ENCODE measurements around the gene BANK1. TPM values are rescaled to one million over a fixed set of nuclear protein-coding genes. Genes with fewer than 3 reads are reported as not detected.

The BANK1 gene
- total and polyA plus RNA-seq, 2 of the 4 experiments (the other 2 are of a cell fraction), result under 0.01 to 0.51 TPM

DNA sequence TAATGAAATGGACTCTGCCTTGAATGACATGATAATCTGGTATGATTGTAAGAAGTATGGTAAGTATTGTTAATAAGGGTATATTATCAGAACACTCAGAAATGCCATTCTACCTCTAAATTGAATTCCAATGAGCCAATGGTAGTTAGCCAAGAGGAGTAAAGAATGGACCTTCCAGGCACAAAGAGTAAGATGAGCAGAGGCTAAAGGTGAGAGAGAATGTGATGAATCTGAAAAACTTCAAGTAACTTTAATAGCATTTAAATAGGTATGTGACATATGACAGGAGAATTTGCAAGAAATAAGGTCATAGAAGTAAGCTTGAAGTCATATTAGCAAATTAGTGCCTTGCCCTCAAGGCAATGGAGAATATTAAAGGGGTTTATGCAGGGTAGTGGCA is 152.4 kb downstream of the BANK1 start:
- dilution Hi-C loops (cut with HindIII; ENCODE audit: low sequenced_read_pairs, unreplicated experiment), result no loop called here
- in situ Hi-C loops (cut with MboI; ENCODE audit: low sequenced_read_pairs), result no loop called here
- POLR2A ChIA-PET (ENCODE audit: unreplicated experiment), result no interaction called here

More for the DNA sequence above, 152.4 kb downstream of the BANK1 start:
- BruUV-seq (replicated peaks), result no TSS peak
- no peak overlapping the region for H3K4me2 ChIP-seq (ENCODE audit: low read depth, low read length)
- H3K56ac ChIP-seq (ENCODE audit: extremely low read depth, insufficient read depth, low read length), result no peak overlapping the region
- no peaks in the 10 kb centered on the region for H3K36me3 ChIP-seq (ENCODE audit: control insufficient read depth, insufficient read depth, low read length)
- ATAC-seq (ENCODE audit: low read depth) (no peak), DNase-seq (no peak)
- H3K14ac ChIP-seq (replicated peaks; ENCODE audit: low read depth, low read length), result no peak overlapping the region
- H3K4ac ChIP-seq (ENCODE audit: low read depth, low read length), result no peak overlapping the region
- no peak overlapping the region for H4K8ac ChIP-seq (ENCODE audit: low read depth in 2 of 2, low read length in 2 of 2)
- H3K4me3 ChIP-seq (ENCODE audit: insufficient read depth, low read depth, low read length), result no peak overlapping the region
- H2AFZ ChIP-seq (replicated peaks; ENCODE audit: low read length, poor library complexity), result no peak overlapping the region
- no peaks in the 10 kb centered on the region for H4K20me1 ChIP-seq (ENCODE audit: insufficient read depth, low read length)
- intact Hi-C loops (cut with micrococcal nuclease), result loop anchor here (5.0 kb wide), 1 partner anchor 79 kb away; no protein-coding TSS in a partner anchor
- no peak overlapping the region for H4K5ac ChIP-seq (ENCODE audit: low read depth, low read length)
- CTCF ChIA-PET, result no interaction called here
- no peak overlapping the region for H2BK15ac ChIP-seq (ENCODE audit: low read depth, low read length)
- H2BK120ac ChIP-seq (ENCODE audit: low read depth, low read length), result no peak overlapping the region
- H3K4me1 ChIP-seq (ENCODE audit: control insufficient read depth, insufficient read depth, low read length), result no peaks in the 10 kb centered on the region
- no peaks in the 10 kb centered on the region for H3K9me1 ChIP-seq (ENCODE audit: insufficient read depth, low read length)
- no peak overlapping the region for H3K18ac ChIP-seq (ENCODE audit: low read depth, low read length)
- no peaks in the 10 kb centered on the region for H3K79me1 ChIP-seq (ENCODE audit: low read depth in 1 of 2, low read length in 2 of 2)
- TF ChIP-seq, protein P1, sequence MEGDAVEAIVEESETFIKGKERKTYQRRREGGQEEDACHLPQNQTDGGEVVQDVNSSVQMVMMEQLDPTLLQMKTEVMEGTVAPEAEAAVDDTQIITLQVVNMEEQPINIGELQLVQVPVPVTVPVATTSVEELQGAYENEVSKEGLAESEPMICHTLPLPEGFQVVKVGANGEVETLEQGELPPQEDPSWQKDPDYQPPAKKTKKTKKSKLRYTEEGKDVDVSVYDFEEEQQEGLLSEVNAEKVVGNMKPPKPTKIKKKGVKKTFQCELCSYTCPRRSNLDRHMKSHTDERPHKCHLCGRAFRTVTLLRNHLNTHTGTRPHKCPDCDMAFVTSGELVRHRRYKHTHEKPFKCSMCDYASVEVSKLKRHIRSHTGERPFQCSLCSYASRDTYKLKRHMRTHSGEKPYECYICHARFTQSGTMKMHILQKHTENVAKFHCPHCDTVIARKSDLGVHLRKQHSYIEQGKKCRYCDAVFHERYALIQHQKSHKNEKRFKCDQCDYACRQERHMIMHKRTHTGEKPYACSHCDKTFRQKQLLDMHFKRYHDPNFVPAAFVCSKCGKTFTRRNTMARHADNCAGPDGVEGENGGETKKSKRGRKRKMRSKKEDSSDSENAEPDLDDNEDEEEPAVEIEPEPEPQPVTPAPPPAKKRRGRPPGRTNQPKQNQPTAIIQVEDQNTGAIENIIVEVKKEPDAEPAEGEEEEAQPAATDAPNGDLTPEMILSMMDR (conservative IDR thresholded peaks at IDR 0.05; ENCODE audit: low read depth, low read length), result no peak
- TF ChIP-seq, protein P2, sequence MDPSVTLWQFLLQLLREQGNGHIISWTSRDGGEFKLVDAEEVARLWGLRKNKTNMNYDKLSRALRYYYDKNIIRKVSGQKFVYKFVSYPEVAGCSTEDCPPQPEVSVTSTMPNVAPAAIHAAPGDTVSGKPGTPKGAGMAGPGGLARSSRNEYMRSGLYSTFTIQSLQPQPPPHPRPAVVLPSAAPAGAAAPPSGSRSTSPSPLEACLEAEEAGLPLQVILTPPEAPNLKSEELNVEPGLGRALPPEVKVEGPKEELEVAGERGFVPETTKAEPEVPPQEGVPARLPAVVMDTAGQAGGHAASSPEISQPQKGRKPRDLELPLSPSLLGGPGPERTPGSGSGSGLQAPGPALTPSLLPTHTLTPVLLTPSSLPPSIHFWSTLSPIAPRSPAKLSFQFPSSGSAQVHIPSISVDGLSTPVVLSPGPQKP (IDR thresholded peaks at IDR 0.05; ENCODE audit: borderline replicate concordance, low read depth, low read length), result no peak
- TF ChIP-seq CHD1 (IDR thresholded peaks at IDR 0.05; ENCODE audit: low read depth, low read length), result no peak
- TF ChIP-seq MAFK (IDR thresholded peaks at IDR 0.05; ENCODE audit: low read depth, low read length), result no peak
- TF ChIP-seq, protein P3, sequence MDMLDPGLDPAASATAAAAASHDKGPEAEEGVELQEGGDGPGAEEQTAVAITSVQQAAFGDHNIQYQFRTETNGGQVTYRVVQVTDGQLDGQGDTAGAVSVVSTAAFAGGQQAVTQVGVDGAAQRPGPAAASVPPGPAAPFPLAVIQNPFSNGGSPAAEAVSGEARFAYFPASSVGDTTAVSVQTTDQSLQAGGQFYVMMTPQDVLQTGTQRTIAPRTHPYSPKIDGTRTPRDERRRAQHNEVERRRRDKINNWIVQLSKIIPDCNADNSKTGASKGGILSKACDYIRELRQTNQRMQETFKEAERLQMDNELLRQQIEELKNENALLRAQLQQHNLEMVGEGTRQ (IDR thresholded peaks at IDR 0.05; ENCODE audit: low read depth, low read length), result no peak
- no peak for TF ChIP-seq RFX5 (IDR thresholded peaks at IDR 0.05; ENCODE audit: low read depth, low read length)
- no peak for TF ChIP-seq RCOR1 (IDR thresholded peaks at IDR 0.05; ENCODE audit: insufficient replicate concordance, low read length)
- no peak for TF ChIP-seq MAZ (IDR thresholded peaks at IDR 0.05; ENCODE audit: borderline replicate concordance, low read depth, low read length)
- TF ChIP-seq SMC3 (IDR thresholded peaks at IDR 0.05; ENCODE audit: low read depth, low read length), result no peak
- no peak for TF ChIP-seq FOS (IDR thresholded peaks at IDR 0.05; ENCODE audit: low read depth, low read length)
- TF ChIP-seq RAD21 (IDR thresholded peaks at IDR 0.05; ENCODE audit: low read length), result no peak
- no peak for TF ChIP-seq CEBPB (IDR thresholded peaks at IDR 0.05; ENCODE audit: low read depth, low read length)
- TF ChIP-seq NFE2L2 (IDR thresholded peaks at IDR 0.05; ENCODE audit: low read depth, low read length), result no peak
- no peak for TF ChIP-seq BHLHE40 (IDR thresholded peaks at IDR 0.05; ENCODE audit: low read depth, low read length)
- no peak for TF ChIP-seq MXI1 (IDR thresholded peaks at IDR 0.05; ENCODE audit: borderline replicate concordance, low read depth, low read length)
- no peak for TF ChIP-seq POLR2A (IDR thresholded peaks at IDR 0.05; ENCODE audit: low read depth, low read length)
- H3K9ac ChIP-seq (ENCODE audit: low read depth, low read length), result no peak overlapping the region
- H2BK20ac ChIP-seq (ENCODE audit: low read depth, low read length), result no peak overlapping the region
- no peak overlapping the region for H2AK9ac ChIP-seq (replicated peaks; ENCODE audit: low read depth, low read length, poor library complexity)
- no peak overlapping the region for H2BK5ac ChIP-seq (ENCODE audit: low read depth, low read length, poor library complexity, severe bottlenecking)
- H3K27ac ChIP-seq (ENCODE audit: insufficient read depth, low read length), result no peak overlapping the region
- H4K91ac ChIP-seq (ENCODE audit: insufficient read depth, low read depth, low read length), result no peak overlapping the region
- H2AK5ac ChIP-seq (ENCODE audit: low read depth, low read length), result no peak overlapping the region
- no peaks in the 10 kb centered on the region for H3K27me3 ChIP-seq (ENCODE audit: control insufficient read depth, insufficient read depth, low read length)
- H3K23ac ChIP-seq (ENCODE audit: low read depth, low read length), result no peak overlapping the region
- no peaks in the 10 kb centered on the region for H3K9me3 ChIP-seq (ENCODE audit: control insufficient read depth, insufficient read depth, low read length)
